ENCODE results near the gene CSRNP3. TPM values are rescaled to one million over a fixed set of nuclear protein-coding genes. Genes with fewer than 3 reads are reported as not detected.

CSRNP3 gene
- total RNA-seq, 1 donor from 2014 or later = 31.2 TPM

GRCh38 chr2:165575044-165575615 lies 105.6 kb downstream of the CSRNP3 start:
- Mint-ChIP-seq H3K27ac (peak overlapping the region; percentile 81), H3K9me3 (no peaks in the 10 kb centered on the region), H3K36me3 (no peaks in the 10 kb centered on the region), H3K4me1 (peaks cover 54% of the 10 kb centered on the region), H3K4me3 (peak overlapping the region; percentile 73), H3K27me3 (ENCODE audit: low read depth) (no peaks in the 10 kb centered on the region)
- TF ChIP-seq CTCF (IDR thresholded peaks at IDR 0.05; ENCODE audit: unreplicated experiment) = no peak
- no peak for DNase-seq (ENCODE audit: low spot score in 2 of 2, unreplicated experiment in 2 of 2)

GRCh38 chr2:165576409-165577154 lies 107.1 kb downstream of the CSRNP3 start:
- H3K9me3 Mint-ChIP-seq = no peaks in the 10 kb centered on the region
- H3K27me3 Mint-ChIP-seq (ENCODE audit: low read depth) = no peaks in the 10 kb centered on the region
- no peak for DNase-seq (ENCODE audit: low spot score in 2 of 2, unreplicated experiment in 2 of 2)
- peaks cover 56% of the 10 kb centered on the region for H3K4me1 Mint-ChIP-seq
- H3K4me3 Mint-ChIP-seq = peak overlapping the region; percentile 3
- no peak for TF ChIP-seq CTCF (IDR thresholded peaks at IDR 0.05; ENCODE audit: unreplicated experiment)
- H3K27ac Mint-ChIP-seq = peak overlapping the region; percentile 84
- no peaks in the 10 kb centered on the region for H3K36me3 Mint-ChIP-seq

- peaks cover 60% of the 10 kb centered on the region for H3K4me1 Mint-ChIP-seq
- H3K36me3 Mint-ChIP-seq = peaks cover 6% of the 10 kb centered on the region
- H3K4me3 Mint-ChIP-seq = no peak overlapping the region
- H3K9me3 Mint-ChIP-seq = no peaks in the 10 kb centered on the region
- H3K27ac Mint-ChIP-seq = peak overlapping the region; percentile 37
- no peak for DNase-seq (ENCODE audit: low spot score in 2 of 2, unreplicated experiment in 2 of 2)
- TF ChIP-seq CTCF (IDR thresholded peaks at IDR 0.05; ENCODE audit: unreplicated experiment) = no peak
- H3K27me3 Mint-ChIP-seq (ENCODE audit: low read depth) = no peaks in the 10 kb centered on the region
These were observed 112.9 kb downstream of the CSRNP3 start for GRCh38 chr2:165582409-165582808.

- no peak for DNase-seq (ENCODE audit: low spot score in 2 of 2, unreplicated experiment in 2 of 2)
- Mint-ChIP-seq H3K36me3 (peaks cover 6% of the 10 kb centered on the region), H3K27ac (peak overlapping the region; percentile 94), H3K27me3 (ENCODE audit: low read depth) (no peaks in the 10 kb centered on the region), H3K4me1 (peaks cover 65% of the 10 kb centered on the region), H3K9me3 (no peaks in the 10 kb centered on the region), H3K4me3 (no peak overlapping the region)
- TF ChIP-seq CTCF (IDR thresholded peaks at IDR 0.05; ENCODE audit: unreplicated experiment) = no peak
These were observed 113.5 kb downstream of the CSRNP3 start for GRCh38 chr2:165582863-165583506.

- Mint-ChIP-seq H3K4me3 (no peak overlapping the region), H3K27ac (peak overlapping the region; percentile 94), H3K9me3 (no peaks in the 10 kb centered on the region), H3K4me1 (peaks cover 59% of the 10 kb centered on the region), H3K27me3 (ENCODE audit: low read depth) (no peaks in the 10 kb centered on the region), H3K36me3 (peaks cover 6% of the 10 kb centered on the region)
- DNase-seq (ENCODE audit: low spot score in 2 of 2, unreplicated experiment in 2 of 2) = peak in 1 of 2 experiments; percentile 39
- TF ChIP-seq CTCF (IDR thresholded peaks at IDR 0.05; ENCODE audit: unreplicated experiment) = no peak
These were observed 114.7 kb downstream of the CSRNP3 start for GRCh38 chr2:165584126-165584654.
